Suppressor macrophage (primary cell): Measurements from ENCODE around the gene TOX3.

Source experiments
- DNase-seq, 4 experiments: peaks; one replicate each; pipeline ENCODE4 v3.0.0-alpha.2; 2020 to 2022

TOX3 gene

DNA sequence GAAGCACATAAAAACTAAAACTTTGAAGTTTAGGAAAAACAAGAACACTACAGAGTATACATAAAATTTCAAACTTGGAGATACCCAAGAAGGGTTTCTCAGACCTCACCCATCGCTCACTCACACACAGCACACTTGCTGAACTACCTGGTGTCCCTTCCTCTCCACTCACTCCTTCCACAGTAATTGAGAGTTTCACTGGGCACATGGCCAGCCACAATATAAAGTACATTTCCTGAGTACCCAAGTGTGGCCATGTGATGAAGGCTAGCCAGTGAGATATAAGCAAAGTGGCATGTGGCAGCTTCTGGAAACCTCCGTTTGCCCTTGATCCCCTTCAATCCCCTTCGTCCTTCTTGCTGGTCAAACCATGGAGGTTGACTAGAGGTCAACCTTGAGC is 11.9 kb downstream of the TOX3 start:
- DNase-seq = no peak

GRCh38 chr16:52533296-52533695 is 13.6 kb downstream of the TOX3 start:
- DNase-seq = no peak

DNA sequence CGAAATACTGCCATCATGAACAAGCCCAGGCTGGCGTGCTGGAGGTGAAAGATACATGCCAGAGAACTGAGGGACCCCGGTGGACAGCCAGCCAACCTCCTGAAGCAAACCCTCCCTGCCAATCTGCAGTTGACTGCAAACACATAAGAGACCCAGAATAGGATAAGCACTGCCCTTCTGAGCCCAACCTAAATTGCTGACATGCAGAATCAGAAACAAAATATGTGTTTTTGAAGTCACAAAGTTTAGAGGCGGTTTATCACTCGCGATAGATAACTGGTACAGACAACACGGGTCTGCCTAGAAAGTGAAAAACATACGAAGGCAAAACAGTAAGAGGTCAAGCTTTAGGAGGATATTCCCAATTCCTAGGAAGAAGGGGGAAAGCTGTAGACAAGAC is 14.6 kb downstream of the TOX3 start:
- no peak for DNase-seq

DNA sequence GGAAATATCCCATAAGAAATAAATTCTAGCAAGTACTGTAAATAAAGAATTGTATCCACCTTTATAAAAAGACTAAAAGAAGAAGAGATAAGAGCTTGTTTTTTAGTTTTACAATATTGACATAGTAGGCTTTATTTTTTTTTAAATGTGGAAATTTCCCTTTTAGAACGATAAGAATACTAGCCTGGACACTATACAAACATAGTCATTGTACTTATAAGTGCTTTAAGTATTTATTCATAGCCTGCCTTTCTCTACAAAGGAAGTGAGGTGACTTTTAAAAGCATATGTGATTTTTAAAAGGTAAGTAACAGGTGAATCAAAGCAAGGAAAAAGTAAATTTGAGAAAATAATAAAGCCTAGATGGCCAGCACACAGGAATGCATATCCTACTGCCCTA is 17.7 kb downstream of the TOX3 start:
- DNase-seq = no peak

DNA sequence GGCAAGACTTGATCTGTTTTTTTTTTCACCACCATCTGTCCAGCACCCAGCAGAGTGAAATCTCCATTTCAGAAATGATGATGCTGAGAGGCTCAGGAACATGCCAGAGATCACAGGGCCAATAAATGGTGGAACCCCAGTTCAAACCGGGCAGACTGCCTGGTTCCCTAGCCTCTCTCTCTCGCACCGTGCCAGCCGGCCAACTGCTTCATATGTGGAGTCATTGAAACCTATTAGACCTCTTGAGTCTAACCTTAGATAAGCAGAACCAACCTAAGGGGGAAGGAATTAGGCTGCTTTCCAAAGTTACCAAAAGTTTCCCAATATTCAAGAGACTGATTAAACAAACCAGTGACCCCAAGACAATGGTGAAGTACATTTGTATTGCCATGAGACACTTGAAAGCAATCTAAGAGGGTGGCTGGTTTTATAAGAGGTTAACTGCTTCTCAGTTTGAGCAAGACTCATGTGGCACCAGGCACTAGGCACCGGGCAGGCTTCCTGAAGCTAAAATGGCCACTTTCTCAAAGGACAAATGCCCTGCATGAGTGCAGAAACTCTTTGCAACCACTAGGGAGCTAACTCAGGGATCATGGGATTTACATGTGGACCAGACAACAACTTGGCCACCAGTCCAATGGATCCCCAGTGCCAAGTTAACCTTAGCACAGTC is 18.4 kb downstream of the TOX3 start:
- no peak for DNase-seq

GRCh38 chr16:52526830-52527229 is 20.1 kb downstream of the TOX3 start:
- no peak for DNase-seq

- no peak for DNase-seq
These were observed 20.7 kb downstream of the TOX3 start for GRCh38 chr16:52526116-52526828.

DNA sequence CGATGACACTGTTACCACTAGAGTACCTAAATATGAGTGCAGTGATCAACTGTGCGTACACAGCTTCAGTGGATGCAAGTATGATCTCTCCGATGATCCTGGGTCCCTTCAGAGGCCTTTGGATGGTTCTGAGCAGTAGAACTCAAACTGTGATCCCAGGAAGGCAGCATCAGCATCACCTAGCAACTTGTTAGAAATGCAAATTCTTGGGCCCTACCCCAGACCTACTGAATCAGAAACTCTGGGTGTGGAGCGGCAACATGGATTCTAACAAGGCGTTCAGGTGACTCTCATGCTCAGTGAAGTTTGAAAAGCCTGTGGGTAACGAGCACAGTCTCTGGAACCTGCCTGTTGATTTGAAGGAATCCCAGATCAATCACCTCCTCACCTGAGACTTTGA is 25.4 kb downstream of the TOX3 start:
- DNase-seq = no peak

DNA sequence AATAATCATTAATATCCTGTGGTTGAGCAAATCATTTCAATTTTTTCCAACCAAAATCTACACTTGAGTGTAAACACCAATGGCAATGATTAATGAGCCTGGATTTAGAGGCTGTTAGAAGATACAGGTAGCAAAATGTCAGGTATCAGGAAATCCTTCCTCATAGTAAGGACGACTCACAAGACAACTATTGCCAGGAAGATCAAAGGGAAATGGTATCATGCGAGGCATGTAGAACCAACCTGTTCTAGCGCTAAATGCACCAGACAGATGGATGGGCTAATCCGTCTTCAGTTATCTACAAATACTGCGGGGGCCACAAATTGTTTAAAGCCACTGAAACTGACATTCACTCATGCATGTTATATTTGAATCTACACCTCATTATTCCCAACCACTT is 28.1 kb downstream of the TOX3 start:
- no peak for DNase-seq

- DNase-seq = no peak
These were observed 31.8 kb downstream of the TOX3 start for GRCh38 chr16:52515068-52515671.

DNA sequence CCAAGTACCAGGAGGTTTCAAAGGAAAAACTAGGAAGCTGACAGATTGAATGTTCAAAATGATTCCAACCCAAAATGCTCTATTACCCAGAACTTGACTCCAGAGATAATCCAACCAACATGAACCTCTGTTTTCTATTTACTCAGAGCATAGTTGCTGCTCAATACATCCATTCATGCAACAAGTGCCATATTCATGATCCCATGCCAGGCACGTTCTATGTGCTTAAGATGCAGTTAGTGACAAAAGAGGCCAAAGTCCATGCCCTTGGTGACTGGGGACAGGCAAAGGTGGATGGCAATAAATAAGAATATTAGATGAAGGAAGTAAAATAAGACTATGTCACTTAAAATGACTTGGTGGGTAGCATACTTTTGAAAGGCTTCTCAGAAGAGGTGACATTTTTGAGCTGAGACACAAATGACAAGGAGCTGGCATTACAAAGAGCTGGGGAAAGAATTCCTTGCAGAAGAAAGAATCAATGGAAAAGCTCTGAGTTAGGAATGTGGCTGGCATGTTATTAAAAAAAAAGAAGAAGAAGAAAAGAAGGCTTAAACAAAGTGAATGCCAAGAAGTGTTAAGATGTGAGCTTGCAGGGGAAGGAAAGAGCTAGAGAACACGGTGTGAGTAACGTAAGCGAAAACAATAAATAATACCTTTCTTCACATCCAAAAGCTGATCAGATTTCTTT is 34.5 kb downstream of the TOX3 start:
- no peak for DNase-seq

DNA sequence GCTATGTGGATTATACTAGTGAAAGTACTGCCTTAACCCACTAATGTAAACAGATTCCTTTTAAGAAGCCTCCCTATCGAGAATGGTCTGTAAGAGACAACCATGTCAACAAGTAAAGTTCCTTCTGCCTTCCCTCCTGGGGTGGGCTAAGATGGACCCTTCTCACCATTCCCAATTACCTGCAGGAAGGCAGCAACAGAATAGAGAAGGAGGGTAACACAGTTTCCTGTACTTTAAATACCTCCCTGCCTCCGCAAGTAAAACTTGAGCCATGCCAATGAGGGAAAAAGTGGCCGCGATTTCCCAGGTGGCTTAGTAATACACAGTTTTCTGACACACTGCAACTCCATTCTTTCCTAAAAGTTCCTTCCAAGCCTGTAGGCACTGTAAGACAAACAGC is 45.2 kb downstream of the TOX3 start:
- DNase-seq = no peak

DNA sequence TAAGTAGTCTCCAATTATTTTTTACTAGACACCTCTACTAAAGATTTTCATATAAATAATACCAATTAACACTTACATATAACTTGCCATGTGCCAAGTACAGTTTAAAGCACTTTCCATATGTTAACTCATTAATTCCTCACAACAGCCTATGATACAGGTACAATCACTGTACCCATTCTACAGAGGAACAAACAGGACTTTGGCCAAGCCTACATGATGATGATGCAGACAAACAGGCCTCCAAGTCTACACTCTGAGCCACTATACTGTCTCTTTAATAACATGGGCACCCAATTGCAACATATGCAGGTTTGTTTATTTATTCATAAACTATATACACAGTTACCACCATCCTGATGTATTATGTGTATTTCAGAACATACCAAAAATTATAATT is 46.0 kb downstream of the TOX3 start:
- no peak for DNase-seq

DNA sequence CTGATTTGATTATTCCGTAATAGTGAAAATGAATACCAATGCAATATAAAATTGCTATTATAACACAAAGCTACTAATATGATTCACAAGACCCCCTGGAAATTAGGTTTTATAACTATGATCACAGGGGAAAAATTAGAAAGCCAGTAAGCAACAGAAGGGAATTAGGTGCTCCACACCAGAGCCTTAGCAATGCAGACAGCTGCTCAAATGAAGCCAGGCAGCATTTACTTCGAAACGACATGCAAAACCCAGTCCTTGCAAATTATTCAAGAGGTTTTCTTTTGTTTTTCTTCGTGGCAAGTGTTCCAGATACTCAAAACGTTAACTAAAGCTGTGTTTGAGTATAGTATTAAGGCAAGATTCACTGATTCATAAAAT is 47.9 kb downstream of the TOX3 start:
- no peak for DNase-seq

DNA sequence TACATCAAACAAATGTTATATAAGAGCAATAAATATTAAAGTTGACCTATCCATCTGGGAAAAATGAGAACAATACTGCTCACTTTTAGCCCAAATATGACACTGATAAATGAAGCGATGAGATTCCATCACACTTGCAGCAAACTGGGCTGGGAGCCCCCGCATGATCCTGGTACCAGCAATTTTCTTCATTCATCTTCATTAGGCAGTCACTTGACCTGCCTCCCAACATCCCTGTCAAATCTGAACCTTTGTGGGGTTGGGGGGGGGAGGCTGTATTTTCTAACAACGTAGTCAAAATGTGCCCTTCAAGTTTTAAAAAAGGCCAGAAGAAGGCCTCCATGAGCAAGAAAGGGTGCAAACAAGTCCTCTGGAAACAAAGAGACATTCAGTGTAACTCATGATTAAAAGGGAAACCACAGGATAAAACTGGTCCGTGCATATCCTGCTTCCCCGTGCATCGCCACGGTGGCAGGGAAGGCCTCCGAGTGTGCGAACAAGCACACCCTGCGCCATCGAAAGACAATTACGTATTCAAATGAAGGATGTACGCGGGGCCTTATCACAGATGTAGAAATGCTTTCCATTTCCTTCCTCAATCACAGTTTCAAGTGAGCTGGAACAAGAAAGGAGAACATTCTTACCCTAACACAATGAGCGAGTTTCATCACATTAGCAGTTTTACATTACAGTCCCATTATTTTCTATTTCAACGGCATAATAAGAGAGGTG is 48.4 kb downstream of the TOX3 start:
- peak in 2 of 4 experiments; percentile 0 to 3 for DNase-seq

DNA sequence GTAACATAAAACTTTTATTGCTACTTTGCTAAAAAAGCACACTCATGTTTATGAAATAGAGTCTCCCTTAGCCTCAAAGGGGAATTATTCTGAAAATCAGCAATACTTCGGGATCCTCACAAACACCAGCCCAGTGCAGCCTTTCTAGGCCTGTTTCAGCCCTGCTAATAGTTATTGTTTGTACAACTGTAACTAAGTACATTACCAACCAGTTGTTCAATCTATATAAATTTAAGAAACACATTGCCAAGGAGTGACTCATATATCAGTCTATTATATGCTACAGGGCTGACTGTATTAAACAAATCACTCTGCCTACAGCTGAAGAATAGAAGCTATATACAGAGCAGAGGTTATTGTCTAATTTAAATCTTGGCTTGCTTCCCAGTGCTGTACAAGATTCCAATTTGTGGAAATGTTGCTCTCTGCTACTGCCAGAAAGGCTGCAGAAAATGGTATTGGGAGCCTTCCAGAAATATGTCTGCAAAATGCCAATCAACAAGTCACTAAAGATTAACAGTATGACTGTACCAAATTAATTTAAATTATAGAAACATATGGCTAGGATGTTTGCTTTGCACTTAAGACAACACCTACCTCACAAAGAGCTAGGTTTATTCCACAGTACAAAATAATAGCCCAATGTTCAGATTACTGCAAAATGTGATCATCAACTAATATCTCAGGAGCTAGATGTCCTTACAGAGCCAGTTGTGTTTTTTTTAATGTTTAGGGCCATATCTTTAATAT is 49.7 kb downstream of the TOX3 start:
- no peak for DNase-seq

DNA sequence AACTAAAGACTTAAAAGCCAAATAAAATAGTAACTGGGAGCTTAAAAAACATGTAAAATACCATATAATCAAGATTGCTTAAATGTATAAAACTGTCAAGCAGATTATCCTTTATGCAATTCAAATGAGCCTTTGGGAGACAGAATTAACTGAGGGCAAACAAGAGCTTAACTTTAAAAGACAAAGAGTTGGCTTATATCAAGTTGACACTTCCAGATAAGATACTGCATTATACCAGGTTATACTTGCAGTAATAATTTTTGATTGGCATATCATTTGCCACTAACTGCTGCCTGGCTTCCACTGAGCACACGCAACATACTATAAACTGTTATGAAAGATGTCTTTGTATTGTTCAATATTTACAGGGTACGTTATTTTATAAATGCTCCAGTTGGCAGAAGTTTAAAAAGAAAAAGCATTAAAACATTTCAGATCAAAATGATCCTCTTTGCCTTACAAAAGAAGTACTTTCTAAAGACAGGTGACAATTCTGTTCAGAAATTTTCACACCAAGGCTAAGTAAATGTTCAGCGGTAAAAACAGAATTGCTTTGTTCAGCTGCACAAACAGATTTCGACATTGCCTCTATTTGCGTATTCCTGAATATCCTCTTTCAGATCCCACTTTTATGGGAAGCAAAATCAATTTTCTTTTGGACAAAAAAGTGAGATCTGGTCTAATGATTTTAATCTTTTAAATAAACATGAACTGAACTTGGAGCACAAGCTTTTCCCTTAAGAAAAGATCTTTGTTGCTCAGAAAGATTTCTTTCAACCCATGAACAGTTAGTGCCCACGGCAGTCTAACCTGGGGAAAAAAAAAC is 50.7 kb downstream of the TOX3 start:
- DNase-seq = no peak

DNA sequence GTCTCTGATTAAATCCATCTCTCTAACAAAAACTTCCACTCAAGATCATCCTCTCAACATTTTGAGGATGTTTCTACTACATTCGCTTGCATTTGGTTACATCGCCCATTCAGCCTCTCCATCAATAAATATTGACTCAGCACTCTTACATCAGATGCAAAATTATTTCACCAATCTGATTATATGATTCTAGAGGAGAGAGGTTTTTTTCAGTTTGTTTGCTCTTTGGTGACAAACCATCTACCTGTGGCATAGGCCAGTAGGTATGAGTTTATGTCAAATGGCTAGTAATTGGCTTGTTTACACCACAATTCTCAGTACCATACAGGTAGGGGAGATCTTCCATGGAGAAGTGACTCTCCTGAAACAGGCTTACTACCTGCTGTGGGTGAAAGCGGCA is 52.3 kb downstream of the TOX3 start:
- no peak for DNase-seq

- DNase-seq = no peak
These were observed 52.8 kb downstream of the TOX3 start for GRCh38 chr16:52494145-52494544.

DNA sequence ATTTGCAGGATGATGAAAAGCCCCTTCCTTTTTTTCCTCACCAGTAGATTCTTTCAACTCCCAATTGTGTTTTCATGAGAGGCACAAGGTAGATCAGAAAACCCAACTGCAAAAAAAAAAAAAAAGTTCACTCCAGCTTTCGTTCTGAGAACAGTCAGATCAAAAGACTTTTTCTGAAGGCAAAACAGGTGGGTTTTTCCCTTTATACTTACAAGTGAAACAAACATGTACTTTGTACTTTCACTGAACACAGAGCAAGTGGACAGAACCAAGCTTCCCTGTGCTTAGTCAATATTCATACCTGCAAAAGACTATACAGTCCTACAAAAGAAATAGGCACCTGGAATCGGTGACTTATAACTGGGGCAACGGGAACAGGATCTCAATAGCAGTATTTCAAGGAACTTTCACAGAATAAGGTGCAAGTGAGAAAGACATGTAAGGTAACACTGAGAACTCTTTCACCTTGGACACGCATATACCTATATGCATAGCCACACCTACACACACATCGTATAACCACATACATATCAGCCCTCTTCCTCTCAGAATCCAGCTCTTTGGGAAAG is 54.1 kb downstream of the TOX3 start:
- DNase-seq = no peak

GRCh38 chr16:52491216-52491615 is 55.7 kb downstream of the TOX3 start:
- no peak for DNase-seq
